SW 1271 (cell line): ENCODE data around the gene NLE1.
A peak's percentile ranks its signal among the peaks of the same experiment; 100 is the strongest.
"Not testable (repeated sequence)": the region's sequence is repeated elsewhere in the genome, so short reads cannot be mapped to it uniquely, and the experiment has no call there.

Experiments
- DNase-seq, 2 experiments: peaks; one replicate each; lab custom pipeline; 2025; lab: John Stamatoyannopoulos, UW

The NLE1 gene

DNA sequence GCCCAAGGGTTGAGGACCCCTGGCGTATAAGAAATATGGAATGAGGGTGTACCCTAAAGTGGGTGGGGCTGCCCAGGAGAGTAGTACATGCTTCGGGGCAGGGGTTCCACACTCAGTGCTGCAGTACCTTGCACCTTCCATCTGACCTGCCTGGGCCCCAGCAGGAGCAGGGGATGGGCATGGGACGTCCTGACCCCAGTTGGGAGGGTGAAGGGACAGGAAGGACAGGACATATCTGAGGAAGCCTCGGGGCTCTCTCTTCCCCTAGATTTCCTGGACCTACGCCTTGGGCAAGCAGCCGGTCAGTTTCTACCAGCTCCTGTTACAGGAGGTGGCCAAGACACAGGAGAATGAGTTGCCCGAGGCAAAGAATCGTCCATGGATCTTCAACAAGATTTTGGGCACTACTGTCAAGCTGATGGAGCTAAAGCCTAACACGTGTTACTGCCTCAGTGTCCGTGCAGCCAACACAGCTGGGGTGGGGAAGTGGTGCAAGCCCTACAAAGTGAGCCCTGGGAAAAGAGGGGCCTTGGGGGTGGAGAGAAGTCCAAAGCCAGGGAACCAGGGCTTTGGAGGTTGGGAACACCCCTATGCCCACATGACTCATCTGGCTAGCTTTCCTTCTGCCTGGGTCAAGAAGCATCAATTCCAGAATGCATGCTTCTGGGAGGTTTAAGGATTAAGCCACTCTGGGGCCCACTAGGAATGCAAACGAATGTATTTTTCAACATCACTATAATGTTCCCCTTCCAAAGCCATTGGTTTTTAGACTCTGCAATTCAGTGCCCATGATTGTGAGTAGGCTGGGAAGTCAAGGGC is 12.7 kb downstream of the NLE1 start:
- no peak for DNase-seq

DNA sequence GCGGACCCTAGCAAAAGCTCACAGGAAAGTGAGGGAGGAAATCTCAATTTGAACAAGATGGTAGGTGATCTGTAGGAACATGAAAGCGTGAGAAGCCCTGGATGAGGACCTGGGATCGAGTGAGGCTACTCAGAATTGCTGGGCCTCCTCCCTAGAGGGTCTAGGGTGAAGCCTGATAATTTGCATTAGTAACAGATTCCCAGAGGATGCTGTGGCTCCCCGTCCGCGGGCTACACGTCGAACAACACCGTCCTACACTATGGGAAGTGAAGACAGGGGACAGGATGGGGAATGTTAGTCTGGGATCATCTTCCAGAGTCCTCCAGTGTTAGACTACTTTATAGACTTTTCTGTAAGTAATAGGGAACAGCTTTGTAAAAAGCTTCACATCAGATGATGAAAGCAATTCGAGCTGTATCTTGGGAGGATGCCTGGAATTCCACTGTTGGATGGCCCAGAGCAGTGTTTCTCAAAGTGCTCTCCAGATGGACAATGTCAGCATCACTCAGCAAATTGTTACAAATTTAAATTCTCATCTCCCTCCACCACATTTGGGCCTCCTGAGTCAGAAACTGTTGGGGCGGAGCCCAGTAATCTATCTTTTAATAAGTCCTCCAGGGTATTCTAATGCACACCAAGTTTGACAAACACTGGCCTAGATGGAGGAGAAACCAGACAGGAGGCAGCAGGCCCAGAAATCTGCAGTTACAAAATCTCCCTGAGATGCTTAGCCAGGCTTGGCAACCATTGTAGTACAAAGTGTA is 14.2 kb downstream of the NLE1 start:
- DNase-seq: no peak

- no peak for DNase-seq
Observed at GRCh38 chr17:35121315-35121714, 20.8 kb downstream of the NLE1 start, which contains the start of gene FNDC8. TSS of gene FNDC8 (plus strand) at chr17:35121615. CDS start at chr17:35121694, 79 bp downstream.

DNA sequence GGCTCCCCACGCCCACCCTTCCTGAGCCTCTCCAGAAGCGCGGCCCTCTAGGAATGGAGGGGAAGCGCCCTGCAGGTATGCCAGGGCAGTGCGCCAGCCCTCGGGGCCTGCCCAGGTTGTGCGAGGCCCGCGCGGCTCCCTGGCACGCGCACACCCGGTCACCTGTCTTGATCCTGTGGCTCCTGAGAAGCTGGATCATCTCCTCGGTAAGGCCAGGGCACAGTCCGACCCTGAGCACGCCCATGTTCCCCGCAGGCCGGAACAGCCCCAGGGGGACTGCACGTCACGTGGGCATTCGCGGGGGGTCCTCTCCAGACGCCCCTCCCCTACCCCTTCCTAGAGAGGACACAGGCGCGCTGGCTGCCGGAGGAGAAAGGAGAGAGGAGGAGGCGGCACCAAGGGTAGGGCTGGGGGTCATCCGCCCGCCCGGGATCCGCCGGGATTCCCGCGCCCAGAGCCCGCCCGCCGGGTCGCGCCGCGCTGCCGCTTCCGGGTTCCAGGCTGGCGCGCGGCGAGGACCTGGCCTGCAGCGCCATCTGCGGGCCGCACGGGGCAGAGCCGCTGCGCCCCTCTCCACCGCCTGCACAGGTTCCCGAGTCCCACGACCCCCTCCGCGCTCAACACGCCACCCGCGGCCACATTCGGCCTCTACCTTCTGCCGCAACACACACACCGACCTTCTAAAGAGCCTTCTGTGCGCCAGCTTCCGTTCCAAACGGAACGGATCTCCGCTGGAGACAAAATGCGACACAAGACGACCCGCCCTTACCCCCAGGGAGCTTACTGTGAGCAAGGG is 22.5 kb downstream of the NLE1 start, which contains the start of gene RAD51D:
TSS of gene RAD51D (minus strand) at position 491 of the 796 bp plus-strand sequence. CDS start at position 244, 247 bp downstream.
- peak; percentile 23 to 60 for DNase-seq

GRCh38 chr17:35117984-35118383 is 24.1 kb downstream of the NLE1 start:
- peak; percentile 23 to 52 for DNase-seq

- no peak for DNase-seq
Observed at GRCh38 chr17:35116845-35117244, 25.3 kb downstream of the NLE1 start.

DNA sequence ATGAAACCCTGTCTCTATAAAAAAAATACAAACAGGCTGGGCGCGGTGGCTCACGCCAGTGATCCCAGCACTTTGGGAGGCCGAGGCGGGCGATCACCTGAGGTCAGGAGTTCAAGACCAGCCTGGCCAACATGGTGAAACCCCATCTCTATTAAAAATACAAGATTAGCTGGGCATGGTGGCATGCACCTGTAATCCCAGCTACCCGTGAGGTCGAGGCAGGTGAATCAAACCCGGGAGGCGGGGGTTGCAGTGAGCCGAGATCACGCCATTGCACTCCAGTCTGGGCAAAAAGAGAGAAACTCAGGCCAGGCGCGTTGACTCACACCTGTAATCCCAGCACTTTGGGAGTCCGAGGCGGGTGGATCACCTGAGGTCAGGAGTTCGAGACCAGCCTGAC is 31.3 kb downstream of the NLE1 start:
- DNase-seq: not testable (repeated sequence)

DNA sequence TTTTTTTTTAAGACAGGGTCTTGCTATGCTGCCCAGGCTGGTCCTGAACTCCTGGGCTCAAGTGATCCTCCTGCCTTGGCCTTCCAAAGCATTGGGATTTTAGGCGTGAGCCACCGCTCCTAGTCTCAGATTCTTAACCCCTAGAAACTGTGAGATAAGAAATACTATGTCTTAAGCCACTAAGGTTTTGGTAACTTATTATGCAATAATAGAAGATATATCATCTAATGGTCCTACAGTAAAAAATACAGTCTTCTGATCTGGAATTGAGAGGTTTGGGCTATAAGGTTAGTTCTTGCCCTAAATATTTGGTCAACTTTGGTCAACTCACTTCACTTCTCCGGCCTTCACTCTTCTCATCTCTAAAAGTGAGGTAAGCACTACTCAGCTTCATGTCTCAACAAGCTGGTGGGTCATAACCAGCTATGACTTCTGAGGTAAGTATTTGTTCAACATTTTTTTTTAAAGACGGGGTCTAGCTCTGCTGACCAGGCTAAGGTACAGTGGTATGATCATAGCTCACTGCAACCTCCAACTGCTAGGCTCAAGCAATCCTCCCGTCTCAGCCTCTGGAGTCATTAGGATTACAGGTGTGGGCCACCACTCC is 37.2 kb downstream of the NLE1 start:
- DNase-seq: no peak

DNA sequence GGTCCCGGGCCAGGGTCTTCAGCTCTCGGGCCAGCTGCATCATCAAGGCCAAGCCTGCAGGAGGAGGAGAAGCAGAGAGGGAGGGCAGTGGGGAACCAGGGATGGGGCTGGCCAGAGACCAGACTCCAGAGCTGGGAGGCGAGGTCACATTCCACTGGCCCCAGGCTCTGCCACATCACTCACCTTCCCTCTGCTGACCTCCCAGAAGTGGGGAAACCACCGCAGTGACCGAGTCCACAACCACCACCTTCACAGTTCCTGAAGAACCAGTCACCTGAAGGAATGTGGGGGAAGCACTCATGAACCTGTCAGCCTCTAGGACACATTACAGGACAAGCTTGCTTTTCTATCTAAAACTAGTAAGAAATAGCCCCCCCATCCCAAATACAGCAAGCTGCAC is 38.8 kb downstream of the NLE1 start:
- DNase-seq: no peak

- no peak for DNase-seq
Observed at GRCh38 chr17:35101725-35102124, 40.4 kb downstream of the NLE1 start.

- DNase-seq: no peak
Observed at GRCh38 chr17:35101036-35101435, 41.1 kb downstream of the NLE1 start.

GRCh38 chr17:35099908-35100307 is 42.2 kb downstream of the NLE1 start:
- DNase-seq: no peak

- DNase-seq: no peak
Observed at GRCh38 chr17:35097776-35098175, 44.3 kb downstream of the NLE1 start.

DNA sequence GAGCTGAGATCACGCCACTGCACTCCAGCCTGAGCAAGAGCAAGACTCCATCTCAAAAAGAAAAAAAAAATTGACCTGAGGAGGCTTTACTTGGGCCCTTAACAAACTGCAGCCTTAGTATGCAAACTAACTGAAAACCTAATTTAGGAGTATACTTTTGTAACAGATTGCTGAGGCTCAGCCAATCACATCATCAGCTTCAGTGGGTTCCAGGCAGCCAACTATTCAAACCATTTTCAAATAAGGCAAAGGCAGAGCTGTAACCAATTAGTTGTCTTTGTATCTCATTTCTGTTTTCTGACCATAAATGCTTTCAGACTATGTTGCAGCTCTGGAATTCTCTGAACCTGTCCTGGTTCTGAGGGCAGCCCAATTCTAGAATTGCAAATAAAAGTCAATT is 46.4 kb downstream of the NLE1 start:
- DNase-seq: no peak

DNA sequence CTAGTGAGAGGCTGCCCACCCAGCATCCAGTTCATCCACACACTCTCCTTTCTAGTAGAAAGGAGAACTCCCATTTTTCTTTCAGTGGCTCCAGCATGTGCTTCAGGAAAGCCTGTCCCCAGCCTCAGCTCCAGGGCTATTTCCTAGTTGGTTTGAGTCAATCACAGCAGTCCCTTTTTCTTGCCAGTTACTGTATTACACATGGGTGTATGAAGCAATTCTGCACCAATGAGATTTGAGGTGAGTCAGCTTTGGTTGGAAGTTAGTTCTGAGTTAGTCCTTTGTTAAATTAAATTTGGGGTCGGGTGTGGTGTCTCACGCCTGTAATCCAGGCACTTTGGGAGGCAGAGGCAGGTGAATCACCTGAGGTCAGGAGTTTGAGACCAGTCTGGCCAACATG is 47.2 kb downstream of the NLE1 start:
- peak in 1 of 2 experiments; percentile 8 for DNase-seq

- DNase-seq: not testable (repeated sequence)
Observed at GRCh38 chr17:35090707-35091106, 51.4 kb downstream of the NLE1 start.

- no peak for DNase-seq
Observed at GRCh38 chr17:35089586-35090296, 52.4 kb downstream of the NLE1 start.

DNA sequence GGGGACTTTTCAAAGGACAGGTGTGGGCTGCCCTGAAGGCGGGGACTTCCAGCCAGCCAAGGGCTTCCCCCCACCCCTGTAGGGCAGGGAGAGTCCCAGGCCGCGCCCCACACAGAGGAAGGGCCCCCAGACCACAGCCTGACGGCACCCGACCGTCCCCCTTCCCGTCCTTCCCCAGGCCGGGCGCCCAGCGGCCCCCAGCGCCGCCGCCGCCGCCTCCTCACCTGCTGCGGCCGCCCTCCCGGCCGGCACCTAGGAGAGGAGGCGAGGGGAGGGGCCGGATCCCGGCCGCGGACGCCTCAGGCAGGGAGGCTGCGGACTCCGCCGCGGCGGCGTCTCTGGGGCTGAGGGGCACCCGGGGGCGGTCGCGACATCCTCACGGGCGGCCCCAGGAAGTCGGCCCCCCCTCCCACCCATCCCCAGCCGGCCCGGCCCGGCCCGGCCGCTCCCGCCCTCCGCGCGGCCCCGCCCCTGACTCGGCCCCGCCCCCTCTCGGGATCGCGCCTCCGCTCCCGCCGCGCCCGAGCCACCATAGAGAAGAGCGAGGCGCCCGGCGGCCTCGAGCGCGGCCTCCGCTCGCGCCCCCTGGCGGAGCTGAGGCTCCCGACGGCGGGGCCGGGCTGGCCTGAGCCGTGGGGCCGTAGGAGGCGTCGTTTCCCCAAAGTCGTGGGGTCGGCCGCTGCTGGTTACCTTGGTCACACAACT is 53.1 kb downstream of the NLE1 start:
- peak; percentile 42 to 69 for DNase-seq

DNA sequence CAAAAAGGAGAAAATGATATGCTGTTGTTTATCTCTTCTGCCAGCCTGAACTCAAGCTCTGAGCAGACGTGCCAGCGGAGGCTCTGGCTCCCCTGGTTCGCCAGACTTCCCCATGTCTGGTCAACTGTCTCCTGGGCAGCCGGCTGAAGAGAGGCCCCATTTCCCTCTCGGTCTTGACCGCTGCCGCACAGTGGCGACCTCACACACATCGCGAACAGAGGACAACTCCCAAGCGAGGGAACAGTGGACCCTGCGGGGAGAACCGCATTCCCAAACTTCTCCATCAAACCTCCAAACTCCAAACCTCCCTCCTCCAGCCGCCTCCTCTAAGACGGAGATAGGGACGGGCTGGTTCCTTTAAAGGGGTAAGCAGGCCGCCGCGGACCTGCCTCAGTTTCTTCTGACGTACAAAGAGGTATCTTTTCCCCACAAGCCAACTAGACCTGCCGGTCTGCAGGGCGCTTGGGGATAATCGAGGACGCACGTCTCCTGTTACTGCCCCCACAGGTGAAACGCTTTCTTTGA is 53.7 kb downstream of the NLE1 start:
- DNase-seq: peak in 1 of 2 experiments; percentile 54

DNA sequence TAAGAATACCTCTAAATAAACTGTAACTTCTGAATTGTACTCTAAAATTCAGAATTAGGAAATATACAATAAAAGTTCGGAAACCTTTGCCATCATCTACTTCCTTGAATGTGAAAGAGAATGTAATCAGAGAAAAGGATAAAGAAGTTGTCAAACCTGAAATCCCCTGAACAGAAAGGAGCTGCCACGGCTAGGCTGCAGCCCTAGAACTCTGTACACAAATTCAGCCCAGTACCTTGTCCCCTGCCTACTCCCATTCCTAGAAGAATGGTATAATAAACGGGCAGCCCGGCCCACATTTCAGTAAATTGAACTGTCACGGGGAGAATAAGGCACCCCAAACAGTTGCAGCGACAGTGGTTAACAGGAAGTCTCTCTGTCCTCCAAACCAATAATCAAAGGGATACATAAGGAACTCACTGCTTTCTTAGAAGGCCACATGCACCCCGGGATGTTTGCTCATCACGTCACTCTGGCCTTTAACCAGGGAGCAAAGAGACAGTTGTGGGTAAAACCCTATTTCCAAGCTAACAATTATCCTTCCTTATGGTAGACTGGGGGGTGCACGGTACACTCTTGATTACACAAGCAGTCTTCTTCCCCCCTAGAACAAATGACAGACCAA is 54.3 kb downstream of the NLE1 start:
- DNase-seq: peak in 1 of 2 experiments; percentile 54
